Measurements from ENCODE around the gene NR5A2.

GRCh38 chr1:200037501-200037900 is 10.0 kb downstream of the NR5A2 start:
- TF ChIP-seq TAF1 (IDR thresholded peaks at IDR 0.05; ENCODE audit: borderline replicate concordance, low read depth, low read length) (no peak), CTCF (IDR thresholded peaks at IDR 0.05 in 2 of 3, conservative IDR thresholded peaks at IDR 0.05 in 1 of 3; ENCODE audit: control insufficient read depth in 2 of 3, extremely low read depth in 1 of 3, insufficient read depth in 1 of 3, low read depth in 3 of 3, low read length in 3 of 3) (no peak), EP300 (IDR thresholded peaks at IDR 0.05; ENCODE audit: borderline replicate concordance in 1 of 2, control insufficient read depth in 1 of 2, low read depth in 2 of 2, low read length in 2 of 2) (no peak), CEBPB (IDR thresholded peaks at IDR 0.05; ENCODE audit: borderline replicate concordance in 1 of 2, low read depth in 2 of 2, low read length in 2 of 2) (no peak), ESRRA (IDR thresholded peaks at IDR 0.05; ENCODE audit: low read length) (no peak), SIN3A (IDR thresholded peaks at IDR 0.05; ENCODE audit: low read depth, low read length) (no peak), ZNF622 (IDR thresholded peaks at IDR 0.05) (no peak), HDGF (IDR thresholded peaks at IDR 0.05) (no peak), RBBP5 (conservative IDR thresholded peaks at IDR 0.05) (no peak), ATF7 (IDR thresholded peaks at IDR 0.05; ENCODE audit: low read depth) (no peak), IRF3 (IDR thresholded peaks at IDR 0.05) (no peak)

All from GM12878 (cell line).